Loucy (cell line): ENCODE measurements around the gene F2RL3.
A peak's percentile ranks its signal among the peaks of the same experiment; 100 is the strongest.

Experiments
- H2AFZ ChIP-seq: fragments of 200-600 bp; sonication (generic); 2 replicates; pipeline ENCODE4 v1.6.0; 2016; ENCODE audit warnings: antibody characterized with exemption, mild to moderate bottlenecking, low read length, moderate library complexity
- H3F3A ChIP-seq: fragments of 200-600 bp; 2 replicates; pipeline ENCODE4 v1.6.0; 2016; ENCODE audit warnings: antibody characterized with exemption, low read depth, mild to moderate bottlenecking
- H3K27me3 ChIP-seq: fragments of 200-600 bp; sonication (generic); 2 replicates; pipeline ENCODE4 v1.6.1; 2014; ENCODE audit warnings: low read length, mild to moderate bottlenecking; ENCODE audit not compliant: insufficient read depth, poor library complexity, severe bottlenecking
- H3K36me3 ChIP-seq: fragments of 200-600 bp; sonication (generic); 2 replicates; pipeline ENCODE4 v1.6.1; 2016; ENCODE audit warnings: low read length; ENCODE audit not compliant: insufficient read depth
- H3K4me1 ChIP-seq: fragments of 200-600 bp; sonication (generic); 2 replicates; pipeline ENCODE4 v1.5.1; 2014; ENCODE audit warnings: low read length, mild to moderate bottlenecking; ENCODE audit not compliant: insufficient read depth, poor library complexity, severe bottlenecking
- H3K4me2 ChIP-seq: fragments of 200-600 bp; sonication (generic); 2 replicates; pipeline ENCODE4 v1.6.0; 2014; ENCODE audit warnings: antibody characterized with exemption, low read length, low read depth, mild to moderate bottlenecking; ENCODE audit not compliant: poor library complexity, severe bottlenecking
- H3K4me3 ChIP-seq: fragments of 200-600 bp; sonication (generic); 2 replicates; pipeline ENCODE4 v1.5.1; 2014; ENCODE audit warnings: low read length, mild to moderate bottlenecking, mixed read lengths; ENCODE audit not compliant: poor library complexity, severe bottlenecking
- H3K79me2 ChIP-seq: fragments of 200-600 bp; sonication (generic); 2 replicates; pipeline ENCODE4 v1.6.1; 2014; ENCODE audit warnings: low read length; ENCODE audit not compliant: insufficient read depth
- H3K9ac ChIP-seq: fragments of 200-600 bp; sonication (generic); 2 replicates; pipeline ENCODE4 v1.6.0; 2014; ENCODE audit warnings: mild to moderate bottlenecking, low read depth, low read length, moderate library complexity; ENCODE audit not compliant: poor library complexity, severe bottlenecking
- H3K9me2 ChIP-seq: fragments of 200-600 bp; sonication (generic); replicated peaks from 2 replicates; pipeline ENCODE4 v1.6.1; 2016; ENCODE audit warnings: low read depth, low read length, mixed read lengths
- H3K9me3 ChIP-seq: fragments of 200-600 bp; sonication (generic); 2 replicates; pipeline ENCODE4 v1.6.1; 2014; ENCODE audit warnings: mild to moderate bottlenecking, antibody characterized with exemption, low read length, low read depth; ENCODE audit not compliant: insufficient read depth
- H4K20me1 ChIP-seq: fragments of 200-600 bp; sonication (generic); 2 replicates; pipeline ENCODE4 v1.6.0; 2014; ENCODE audit warnings: antibody characterized with exemption, low read length, mild to moderate bottlenecking; ENCODE audit not compliant: insufficient read depth, poor library complexity, severe bottlenecking
- EZH2phosphoT487 ChIP-seq: fragments of 200-600 bp; IDR thresholded peaks from 2 replicates; pipeline ENCODE4 v1.6.1; 2018; ENCODE audit warnings: antibody characterized with exemption, mild to moderate bottlenecking, moderate library complexity, borderline replicate concordance
- TF ChIP-seq, protein P1 (sequence below): fragments of 200-600 bp; sonication (generic); conservative IDR thresholded peaks from 2 replicates; pipeline ENCODE4 v1.5.1; 2014; ENCODE audit warnings: mild to moderate bottlenecking, antibody characterized with exemption, low read length

F2RL3 gene

DNA sequence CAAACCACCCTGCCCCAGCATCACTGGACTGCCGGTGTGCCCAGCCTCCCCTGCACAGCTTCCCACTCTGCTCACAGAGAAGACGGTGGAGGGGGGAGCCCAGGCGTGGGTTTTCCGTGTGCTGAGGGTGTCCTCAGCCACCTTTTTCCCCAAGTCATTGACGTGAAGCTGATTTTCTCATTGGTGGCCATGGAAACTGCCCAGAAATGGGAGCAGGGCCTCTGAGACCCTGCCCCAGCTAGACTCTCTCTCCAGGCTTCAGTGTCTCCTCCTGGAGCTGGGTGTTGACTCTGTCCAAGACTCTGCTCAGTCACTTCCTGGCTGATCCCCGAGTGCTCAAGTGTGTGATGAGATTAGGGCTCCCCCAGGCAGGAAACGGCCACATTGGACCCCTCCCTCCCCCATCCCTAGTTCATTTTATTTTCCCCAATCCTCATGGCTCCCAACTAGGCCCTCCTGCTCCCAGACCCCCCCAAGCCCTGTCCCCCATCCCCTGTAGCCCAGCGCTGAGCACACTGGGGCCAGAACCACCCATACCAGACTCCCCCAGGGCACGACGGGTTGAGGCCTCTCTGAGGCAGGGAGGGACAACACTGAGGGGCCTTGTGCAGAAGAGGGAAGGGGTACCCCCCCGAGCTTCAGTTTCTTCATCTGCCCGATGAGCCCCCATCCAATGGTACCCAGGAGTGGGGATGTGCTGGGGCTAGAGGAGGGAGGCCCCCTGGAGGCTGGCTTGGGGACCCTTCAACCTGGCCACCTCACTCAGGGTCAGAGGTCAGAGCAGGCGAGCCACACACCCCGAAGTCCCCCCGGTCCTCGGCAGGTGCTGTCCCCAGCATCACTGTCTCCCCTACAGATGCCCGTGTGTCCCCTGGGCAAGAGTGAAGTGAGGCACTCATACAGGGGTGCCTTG lies 1.2 kb upstream of the F2RL3 start:
- Histone ChIP-seq H2AFZ (0 out of 2 replicates have a peak overlapping the region, but pooled peaks have one; percentile 30), H3K9me2 (no peaks in the 10 kb centered on the region), H3F3A (no peaks in the 10 kb centered on the region), H3K36me3 (no peaks in the 10 kb centered on the region), H3K27me3 (no peaks in the 10 kb centered on the region), H3K4me1 (peaks cover 49% of the 10 kb centered on the region), H3K4me3 (no peak overlapping the region), H3K9me3 (no peaks in the 10 kb centered on the region; the same call in 1 of the 2 replicates), H3K4me2 (peak overlapping the region; percentile 78), H3K9ac (peak overlapping the region; percentile 70), H3K79me2 (peaks cover 22% of the 10 kb centered on the region; the same call in 1 of the 2 replicates), H4K20me1 (no peaks in the 10 kb centered on the region)
- TF ChIP-seq, protein P1, sequence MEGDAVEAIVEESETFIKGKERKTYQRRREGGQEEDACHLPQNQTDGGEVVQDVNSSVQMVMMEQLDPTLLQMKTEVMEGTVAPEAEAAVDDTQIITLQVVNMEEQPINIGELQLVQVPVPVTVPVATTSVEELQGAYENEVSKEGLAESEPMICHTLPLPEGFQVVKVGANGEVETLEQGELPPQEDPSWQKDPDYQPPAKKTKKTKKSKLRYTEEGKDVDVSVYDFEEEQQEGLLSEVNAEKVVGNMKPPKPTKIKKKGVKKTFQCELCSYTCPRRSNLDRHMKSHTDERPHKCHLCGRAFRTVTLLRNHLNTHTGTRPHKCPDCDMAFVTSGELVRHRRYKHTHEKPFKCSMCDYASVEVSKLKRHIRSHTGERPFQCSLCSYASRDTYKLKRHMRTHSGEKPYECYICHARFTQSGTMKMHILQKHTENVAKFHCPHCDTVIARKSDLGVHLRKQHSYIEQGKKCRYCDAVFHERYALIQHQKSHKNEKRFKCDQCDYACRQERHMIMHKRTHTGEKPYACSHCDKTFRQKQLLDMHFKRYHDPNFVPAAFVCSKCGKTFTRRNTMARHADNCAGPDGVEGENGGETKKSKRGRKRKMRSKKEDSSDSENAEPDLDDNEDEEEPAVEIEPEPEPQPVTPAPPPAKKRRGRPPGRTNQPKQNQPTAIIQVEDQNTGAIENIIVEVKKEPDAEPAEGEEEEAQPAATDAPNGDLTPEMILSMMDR: no peak
- TF ChIP-seq EZH2phosphoT487: no peak

DNA sequence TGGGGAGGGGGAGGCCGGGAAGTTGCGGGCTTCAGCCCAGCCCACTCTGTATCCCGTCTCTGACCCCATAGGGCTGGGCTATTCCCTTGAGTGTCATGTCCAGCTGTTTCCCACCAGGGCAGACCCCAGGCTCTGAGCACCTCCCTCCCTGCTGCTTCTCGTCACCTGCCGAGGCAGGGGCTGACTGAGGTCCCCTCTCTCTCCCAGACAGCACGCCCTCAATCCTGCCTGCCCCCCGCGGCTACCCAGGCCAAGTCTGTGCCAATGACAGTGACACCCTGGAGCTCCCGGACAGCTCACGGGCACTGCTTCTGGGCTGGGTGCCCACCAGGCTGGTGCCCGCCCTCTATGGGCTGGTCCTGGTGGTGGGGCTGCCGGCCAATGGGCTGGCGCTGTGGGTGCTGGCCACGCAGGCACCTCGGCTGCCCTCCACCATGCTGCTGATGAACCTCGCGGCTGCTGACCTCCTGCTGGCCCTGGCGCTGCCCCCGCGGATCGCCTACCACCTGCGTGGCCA lies 625 bp downstream of the F2RL3 start:
- H3K27me3 ChIP-seq: no peaks in the 10 kb centered on the region
- no peaks in the 10 kb centered on the region for H3K9me2 ChIP-seq
- no peaks in the 10 kb centered on the region for H4K20me1 ChIP-seq
- no peak for TF ChIP-seq EZH2phosphoT487
- no peak overlapping the region for H2AFZ ChIP-seq
- peaks cover 66% of the 10 kb centered on the region for H3K4me1 ChIP-seq
- H3K9ac ChIP-seq: peak overlapping the region; percentile 70
- H3K9me3 ChIP-seq: no peaks in the 10 kb centered on the region
- no peaks in the 10 kb centered on the region for H3K36me3 ChIP-seq
- peak overlapping the region; percentile 66 for H3K4me3 ChIP-seq
- H3K79me2 ChIP-seq: peaks cover 22% of the 10 kb centered on the region; the same call in 1 of the 2 replicates
- no peaks in the 10 kb centered on the region for H3F3A ChIP-seq
- peak overlapping the region; percentile 78 for H3K4me2 ChIP-seq

DNA sequence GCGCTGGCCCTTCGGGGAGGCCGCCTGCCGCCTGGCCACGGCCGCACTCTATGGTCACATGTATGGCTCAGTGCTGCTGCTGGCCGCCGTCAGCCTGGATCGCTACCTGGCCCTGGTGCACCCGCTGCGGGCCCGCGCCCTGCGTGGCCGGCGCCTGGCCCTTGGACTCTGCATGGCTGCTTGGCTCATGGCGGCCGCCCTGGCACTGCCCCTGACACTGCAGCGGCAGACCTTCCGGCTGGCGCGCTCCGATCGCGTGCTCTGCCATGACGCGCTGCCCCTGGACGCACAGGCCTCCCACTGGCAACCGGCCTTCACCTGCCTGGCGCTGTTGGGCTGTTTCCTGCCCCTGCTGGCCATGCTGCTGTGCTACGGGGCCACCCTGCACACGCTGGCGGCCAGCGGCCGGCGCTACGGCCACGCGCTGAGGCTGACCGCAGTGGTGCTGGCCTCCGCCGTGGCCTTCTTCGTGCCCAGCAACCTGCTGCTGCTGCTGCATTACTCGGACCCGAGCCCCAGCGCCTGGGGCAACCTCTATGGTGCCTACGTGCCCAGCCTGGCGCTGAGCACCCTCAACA lies 1.2 kb downstream of the F2RL3 start:
- TF ChIP-seq, protein P1: no peak
- no peak for TF ChIP-seq EZH2phosphoT487
- Histone ChIP-seq H3K27me3 (no peaks in the 10 kb centered on the region), H3K4me1 (peaks cover 66% of the 10 kb centered on the region), H3K9me3 (no peaks in the 10 kb centered on the region), H3K4me3 (peak overlapping the region; percentile 66), H3K9ac (peak overlapping the region; percentile 70), H3K36me3 (no peaks in the 10 kb centered on the region), H3K79me2 (peaks cover 22% of the 10 kb centered on the region; the same call in 1 of the 2 replicates), H3K9me2 (no peaks in the 10 kb centered on the region), H3K4me2 (peak overlapping the region; percentile 78), H3F3A (no peaks in the 10 kb centered on the region), H2AFZ (no peak overlapping the region), H4K20me1 (no peaks in the 10 kb centered on the region)
